ENCODE measurements around the gene METRN.

METRN gene

GRCh38 chr16:714558-715476 is at the start of gene METRN:
TSS of gene METRN (plus strand) at chr16:715118. CDS start at chr16:715290, 172 bp downstream.
- peak; percentile 42 for DNase-seq

- DNase-seq = no peak
Observed at GRCh38 chr16:666572-666971, 48.3 kb upstream of the METRN start.

GRCh38 chr16:667113-667779 is 47.7 kb upstream of the METRN start:
- peak; percentile 25 for DNase-seq

- peak; percentile 68 for DNase-seq
Observed at GRCh38 chr16:667780-668518, 47.0 kb upstream of the METRN start, which contains the start of gene RHOT2. TSS of gene RHOT2 (plus strand) at chr16:668132. CDS start at chr16:668200, 68 bp downstream.

GRCh38 chr16:668519-669171 is 46.3 kb upstream of the METRN start:
- no peak for DNase-seq

- DNase-seq = no peak
Observed at GRCh38 chr16:669666-670065, 45.3 kb upstream of the METRN start.

GRCh38 chr16:670485-671352 is 44.2 kb upstream of the METRN start:
- DNase-seq = no peak

- DNase-seq = no peak
Observed at GRCh38 chr16:671353-672131, 43.4 kb upstream of the METRN start.

GRCh38 chr16:672371-672770 is 42.5 kb upstream of the METRN start:
- no peak for DNase-seq

GRCh38 chr16:672851-673250 is 42.1 kb upstream of the METRN start:
- no peak for DNase-seq

- no peak for DNase-seq
Observed at GRCh38 chr16:673399-673991, 41.4 kb upstream of the METRN start.

GRCh38 chr16:674214-674881 is 40.6 kb upstream of the METRN start:
- DNase-seq = no peak

GRCh38 chr16:674968-675883 is 39.7 kb upstream of the METRN start, which contains the start of gene RHBDL1:
TSS of gene RHBDL1 (plus strand) at chr16:675671. CDS start at chr16:675791, 120 bp downstream.
- no peak for DNase-seq

- no peak for DNase-seq
Observed at GRCh38 chr16:675884-676564, 38.9 kb upstream of the METRN start.

GRCh38 chr16:676565-676902 is 38.4 kb upstream of the METRN start:
- no peak for DNase-seq

- DNase-seq = peak; percentile 92
Observed at GRCh38 chr16:676913-677312, 38.0 kb upstream of the METRN start.

- peak; percentile 79 for DNase-seq
Observed at GRCh38 chr16:677316-678190, 37.4 kb upstream of the METRN start.

Data from DMS79 (cell line).